MM.1S (cell line): ENCODE data around the gene YEATS4.

Experiments
- DNase-seq: peaks from one replicate; pipeline ENCODE4 v3.0.0-alpha.2; 2015
- H2AFZ ChIP-seq: fragments of 300-600 bp; sonication (generic); 2 replicates; pipeline ENCODE4 v1.6.0; 2016; ENCODE audit warnings: antibody characterized with exemption, low read length
- H3F3A ChIP-seq: fragments of 300-600 bp; sonication (generic); 2 replicates; pipeline ENCODE4 v1.6.1; 2016; ENCODE audit warnings: mild to moderate bottlenecking, antibody characterized with exemption, low read length, moderate library complexity, mixed read lengths; ENCODE audit not compliant: insufficient read depth
- H3K27ac ChIP-seq: fragments of 300-600 bp; sonication (generic); 2 replicates; pipeline ENCODE4 v1.5.1; 2016; ENCODE audit warnings: mild to moderate bottlenecking, low read length
- H3K27me3 ChIP-seq: fragments of 300-600 bp; sonication (generic); replicated peaks from 2 replicates; pipeline ENCODE4 v1.6.0; 2016; ENCODE audit warnings: low read length; ENCODE audit not compliant: insufficient read depth
- H3K36me3 ChIP-seq: fragments of 300-600 bp; sonication (generic); replicated peaks from 2 replicates; pipeline ENCODE4 v1.6.1; 2016; ENCODE audit warnings: mild to moderate bottlenecking, low read length, mixed read lengths; ENCODE audit not compliant: insufficient read depth
- H3K4me1 ChIP-seq: fragments of 300-600 bp; sonication (generic); 2 replicates; pipeline ENCODE4 v1.6.1; 2016; ENCODE audit warnings: low read length, mixed read lengths
- H3K4me2 ChIP-seq: fragments of 300-600 bp; sonication (generic); 2 replicates; pipeline ENCODE4 v1.6.0; 2016; ENCODE audit warnings: low read depth, low read length
- H3K4me3 ChIP-seq: fragments of 300-600 bp; sonication (generic); 2 replicates; pipeline ENCODE4 v1.5.1; 2016; ENCODE audit warnings: low read length, mixed read lengths
- H3K79me2 ChIP-seq: fragments of 300-600 bp; sonication (generic); 2 replicates; pipeline ENCODE4 v1.6.1; 2016; ENCODE audit warnings: mixed run types, low read length, mixed read lengths
- H3K9ac ChIP-seq: fragments of 300-600 bp; sonication (generic); 2 replicates; pipeline ENCODE4 v1.6.1; 2016; ENCODE audit warnings: low read length, mixed read lengths
- H3K9me2 ChIP-seq: fragments of 300-600 bp; sonication (generic); replicated peaks from 2 replicates; pipeline ENCODE4 v1.6.1; 2016; ENCODE audit warnings: mild to moderate bottlenecking, low read length, mixed read lengths; ENCODE audit not compliant: insufficient read depth
- H3K9me3 ChIP-seq: fragments of 300-600 bp; sonication (generic); replicated peaks from 2 replicates; pipeline ENCODE4 v1.6.1; 2016; ENCODE audit warnings: mild to moderate bottlenecking, low read length, mixed read lengths; ENCODE audit not compliant: insufficient read depth
- H4K20me1 ChIP-seq: fragments of 300-600 bp; sonication (generic); 2 replicates; pipeline ENCODE4 v1.6.1; 2016; ENCODE audit warnings: mild to moderate bottlenecking, low read length, moderate library complexity, mixed read lengths; ENCODE audit not compliant: insufficient read depth
- EZH2 ChIP-seq: fragments of 300-600 bp; sonication (generic); optimal IDR thresholded peaks from 2 replicates; pipeline ENCODE3; 2017; ENCODE audit warnings: low read depth, mild to moderate bottlenecking, antibody characterized with exemption, low read length, mixed read lengths
- EZH2phosphoT487 ChIP-seq: fragments of 300-600 bp; sonication (generic); IDR thresholded peaks from 2 replicates; pipeline ENCODE4 v1.6.1; 2018; ENCODE audit warnings: antibody characterized with exemption, low read length
- TF ChIP-seq, protein P1 (sequence below): fragments of 300-600 bp; sonication (generic); IDR thresholded peaks from 2 replicates; pipeline ENCODE4 v1.5.1; 2016; ENCODE audit warnings: antibody characterized with exemption, low read length, mixed read lengths

YEATS4 gene

GRCh38 chr12:69419701-69420100 lies 60.2 kb downstream of the YEATS4 start:
- Histone ChIP-seq H3K4me2 (no peak overlapping the region), H3K27me3 (no peaks in the 10 kb centered on the region), H3K79me2 (no peaks in the 10 kb centered on the region), H3K4me3 (no peak overlapping the region), H3F3A (no peaks in the 10 kb centered on the region), H3K9me2 (no peaks in the 10 kb centered on the region), H3K9ac (no peak overlapping the region), H3K9me3 (no peaks in the 10 kb centered on the region), H3K36me3 (no peaks in the 10 kb centered on the region), H3K4me1 (no peaks in the 10 kb centered on the region), H2AFZ (no peak overlapping the region), H4K20me1 (no peaks in the 10 kb centered on the region), H3K27ac (no peak overlapping the region)
- no peak for TF ChIP-seq EZH2
- TF ChIP-seq, protein P1, sequence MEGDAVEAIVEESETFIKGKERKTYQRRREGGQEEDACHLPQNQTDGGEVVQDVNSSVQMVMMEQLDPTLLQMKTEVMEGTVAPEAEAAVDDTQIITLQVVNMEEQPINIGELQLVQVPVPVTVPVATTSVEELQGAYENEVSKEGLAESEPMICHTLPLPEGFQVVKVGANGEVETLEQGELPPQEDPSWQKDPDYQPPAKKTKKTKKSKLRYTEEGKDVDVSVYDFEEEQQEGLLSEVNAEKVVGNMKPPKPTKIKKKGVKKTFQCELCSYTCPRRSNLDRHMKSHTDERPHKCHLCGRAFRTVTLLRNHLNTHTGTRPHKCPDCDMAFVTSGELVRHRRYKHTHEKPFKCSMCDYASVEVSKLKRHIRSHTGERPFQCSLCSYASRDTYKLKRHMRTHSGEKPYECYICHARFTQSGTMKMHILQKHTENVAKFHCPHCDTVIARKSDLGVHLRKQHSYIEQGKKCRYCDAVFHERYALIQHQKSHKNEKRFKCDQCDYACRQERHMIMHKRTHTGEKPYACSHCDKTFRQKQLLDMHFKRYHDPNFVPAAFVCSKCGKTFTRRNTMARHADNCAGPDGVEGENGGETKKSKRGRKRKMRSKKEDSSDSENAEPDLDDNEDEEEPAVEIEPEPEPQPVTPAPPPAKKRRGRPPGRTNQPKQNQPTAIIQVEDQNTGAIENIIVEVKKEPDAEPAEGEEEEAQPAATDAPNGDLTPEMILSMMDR: no peak
- no peak for DNase-seq

DNA sequence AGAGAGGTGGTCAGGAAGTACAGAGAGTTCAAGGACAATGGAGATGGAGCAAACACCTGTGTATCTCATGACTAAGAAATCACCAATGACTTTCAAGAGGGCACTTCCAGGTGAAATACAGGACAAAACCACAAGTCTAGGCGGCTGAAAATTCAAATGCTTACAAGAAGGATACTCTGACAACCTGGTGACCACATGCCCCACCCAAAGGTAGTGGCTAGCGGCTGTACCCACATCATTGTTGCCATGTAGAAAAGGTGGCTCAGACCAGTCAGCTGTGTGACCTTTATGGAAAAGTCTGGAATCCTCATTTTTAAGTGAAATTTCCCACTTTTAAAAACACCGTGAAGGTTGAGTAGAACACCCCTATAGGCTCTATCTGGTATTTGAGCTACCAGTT lies 62.0 kb downstream of the YEATS4 start:
- Histone ChIP-seq H3K27ac (no peak overlapping the region), H3K27me3 (no peaks in the 10 kb centered on the region), H3K4me1 (no peaks in the 10 kb centered on the region), H3K79me2 (no peaks in the 10 kb centered on the region), H3K9me2 (no peaks in the 10 kb centered on the region), H3K9me3 (no peaks in the 10 kb centered on the region), H4K20me1 (no peaks in the 10 kb centered on the region), H2AFZ (no peak overlapping the region), H3K36me3 (no peaks in the 10 kb centered on the region), H3K4me2 (no peak overlapping the region), H3F3A (no peaks in the 10 kb centered on the region), H3K4me3 (no peak overlapping the region), H3K9ac (no peak overlapping the region)
- TF ChIP-seq, protein P1: no peak
- no peak for TF ChIP-seq EZH2phosphoT487
- no peak for TF ChIP-seq EZH2
- no peak for DNase-seq

DNA sequence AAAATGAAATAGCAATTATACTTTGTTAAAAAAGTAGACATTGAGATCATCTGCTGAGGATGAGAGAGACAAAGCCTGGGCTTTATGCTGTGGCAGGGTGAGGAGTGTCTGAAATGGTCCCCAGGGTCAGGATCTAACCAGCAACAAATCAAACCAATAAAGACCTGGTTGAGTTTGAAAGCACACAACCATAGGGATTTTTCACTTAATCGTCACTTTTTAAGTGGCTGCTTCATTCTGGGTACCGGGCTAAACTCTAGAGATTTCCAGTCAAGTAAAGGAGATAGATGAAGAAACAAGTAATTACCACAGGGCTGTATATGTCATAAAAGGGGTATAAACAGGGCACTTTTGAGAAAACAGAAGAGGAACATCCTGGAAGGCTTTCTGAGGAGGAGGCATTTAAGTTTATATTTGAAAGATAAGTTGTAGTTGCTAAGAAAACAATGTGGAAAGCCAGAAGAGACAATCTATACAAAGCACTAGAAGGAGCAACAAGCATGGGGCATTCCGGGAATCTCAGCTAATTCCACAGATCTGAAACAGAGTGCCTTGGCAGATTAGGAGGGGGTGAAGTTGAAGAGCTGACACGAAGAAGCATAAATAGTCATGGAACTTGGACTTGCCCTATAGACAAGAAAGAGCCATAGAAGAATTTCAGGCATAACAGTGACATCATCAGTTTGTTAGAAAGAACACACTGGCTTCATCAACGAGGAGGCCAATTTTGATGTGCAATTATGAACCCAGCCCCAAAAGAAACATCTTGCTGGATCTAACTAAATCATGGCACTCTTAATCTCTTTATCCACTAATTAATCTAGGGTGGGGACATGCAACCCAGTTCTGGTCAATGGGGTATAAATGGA lies 63.7 kb downstream of the YEATS4 start:
- Histone ChIP-seq H3K4me2 (no peak overlapping the region), H3K27ac (no peak overlapping the region), H3K27me3 (no peaks in the 10 kb centered on the region), H3K4me1 (no peaks in the 10 kb centered on the region), H3K36me3 (no peaks in the 10 kb centered on the region), H3K4me3 (no peak overlapping the region), H3K9ac (no peak overlapping the region), H3K9me3 (no peaks in the 10 kb centered on the region), H2AFZ (no peak overlapping the region), H3F3A (no peaks in the 10 kb centered on the region), H3K9me2 (no peaks in the 10 kb centered on the region), H3K79me2 (no peaks in the 10 kb centered on the region), H4K20me1 (no peaks in the 10 kb centered on the region)
- DNase-seq: no peak
- TF ChIP-seq EZH2phosphoT487 (no peak), EZH2 (no peak)
- TF ChIP-seq, protein P1: no peak
